KMS-11 (cell line): ENCODE measurements around the gene SLC29A3.

Source experiments
- H2AFZ ChIP-seq: fragments of 200-600 bp; sonication (generic); 2 replicates; pipeline ENCODE4 v1.6.1; 2016; ENCODE audit warnings: antibody characterized with exemption, mixed run types, low read depth
- H3K27ac ChIP-seq: fragments of 200-600 bp; sonication (generic); 2 replicates; pipeline ENCODE4 v1.6.1; 2016; ENCODE audit warnings: mild to moderate bottlenecking, mixed run types
- H3K27me3 ChIP-seq: fragments of 200-600 bp; sonication (generic); 2 replicates; pipeline ENCODE4 v1.6.1; 2017; ENCODE audit warnings: mild to moderate bottlenecking, low read depth, mixed run types, moderate library complexity; ENCODE audit not compliant: insufficient read depth
- H3K36me3 ChIP-seq: fragments of 200-600 bp; sonication (generic); 2 replicates; pipeline ENCODE4 v1.6.1; 2017; ENCODE audit warnings: mild to moderate bottlenecking, mixed run types; ENCODE audit not compliant: insufficient read depth
- H3K4me1 ChIP-seq: fragments of 200-600 bp; sonication (generic); 2 replicates; pipeline ENCODE4 v1.6.1; 2016; ENCODE audit warnings: mild to moderate bottlenecking, low read depth, mixed run types; ENCODE audit not compliant: poor library complexity, severe bottlenecking
- H3K4me2 ChIP-seq: fragments of 200-600 bp; sonication (generic); 2 replicates; pipeline ENCODE4 v1.7.0; 2016; ENCODE audit warnings: mild to moderate bottlenecking, mixed run types
- H3K4me3 ChIP-seq: fragments of 200-600 bp; sonication (generic); IDR thresholded peaks from 2 replicates; pipeline ENCODE4 v1.6.1; 2017; ENCODE audit warnings: low read depth, low read length, mixed read lengths; ENCODE audit not compliant: insufficient read depth
- H3K79me2 ChIP-seq: fragments of 200-600 bp; sonication (generic); 2 replicates; pipeline ENCODE4 v1.6.1; 2016; ENCODE audit warnings: low read depth, mixed run types; ENCODE audit not compliant: insufficient read depth
- H3K9ac ChIP-seq: fragments of 200-600 bp; sonication (generic); 2 replicates; pipeline ENCODE4 v1.6.1; 2016; ENCODE audit warnings: mild to moderate bottlenecking, mixed run types
- H4K20me1 ChIP-seq: fragments of 200-600 bp; sonication (generic); 2 replicates; pipeline ENCODE4 v1.6.1; 2016; ENCODE audit warnings: mild to moderate bottlenecking, mixed run types; ENCODE audit not compliant: insufficient read depth
- TF ChIP-seq, protein P1 (sequence below): fragments of 200-600 bp; sonication (generic); conservative IDR thresholded peaks from 2 replicates; pipeline ENCODE4 v1.6.1; 2017; ENCODE audit warnings: low read depth, mild to moderate bottlenecking, antibody characterized with exemption, low read length, moderate library complexity, mixed read lengths

The SLC29A3 gene

DNA sequence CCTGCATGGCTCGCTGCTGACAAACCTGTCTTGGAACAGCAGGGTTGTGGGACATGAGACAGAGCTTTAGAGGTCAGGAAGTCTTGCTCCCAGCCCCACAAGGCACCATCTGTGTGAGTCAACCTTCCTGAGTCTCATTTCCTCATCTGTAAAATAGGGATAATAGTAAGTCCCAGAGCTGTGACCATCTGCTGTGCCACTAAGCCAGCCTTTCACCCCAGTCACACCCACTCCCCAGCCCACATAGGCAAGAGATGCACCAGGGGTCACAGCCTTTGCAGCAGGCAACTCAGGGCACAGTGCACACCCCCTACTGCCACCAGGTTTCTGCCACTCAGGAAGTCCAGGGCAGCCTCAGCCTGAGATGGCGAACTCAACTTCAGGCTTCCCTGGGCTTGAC, 48.2 kb downstream of the SLC29A3 start:
- TF ChIP-seq, protein P1, sequence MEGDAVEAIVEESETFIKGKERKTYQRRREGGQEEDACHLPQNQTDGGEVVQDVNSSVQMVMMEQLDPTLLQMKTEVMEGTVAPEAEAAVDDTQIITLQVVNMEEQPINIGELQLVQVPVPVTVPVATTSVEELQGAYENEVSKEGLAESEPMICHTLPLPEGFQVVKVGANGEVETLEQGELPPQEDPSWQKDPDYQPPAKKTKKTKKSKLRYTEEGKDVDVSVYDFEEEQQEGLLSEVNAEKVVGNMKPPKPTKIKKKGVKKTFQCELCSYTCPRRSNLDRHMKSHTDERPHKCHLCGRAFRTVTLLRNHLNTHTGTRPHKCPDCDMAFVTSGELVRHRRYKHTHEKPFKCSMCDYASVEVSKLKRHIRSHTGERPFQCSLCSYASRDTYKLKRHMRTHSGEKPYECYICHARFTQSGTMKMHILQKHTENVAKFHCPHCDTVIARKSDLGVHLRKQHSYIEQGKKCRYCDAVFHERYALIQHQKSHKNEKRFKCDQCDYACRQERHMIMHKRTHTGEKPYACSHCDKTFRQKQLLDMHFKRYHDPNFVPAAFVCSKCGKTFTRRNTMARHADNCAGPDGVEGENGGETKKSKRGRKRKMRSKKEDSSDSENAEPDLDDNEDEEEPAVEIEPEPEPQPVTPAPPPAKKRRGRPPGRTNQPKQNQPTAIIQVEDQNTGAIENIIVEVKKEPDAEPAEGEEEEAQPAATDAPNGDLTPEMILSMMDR: no peak
- H2AFZ ChIP-seq: no peak overlapping the region
- no peak overlapping the region for H3K4me3 ChIP-seq
- H3K79me2 ChIP-seq: no peaks in the 10 kb centered on the region
- H3K9ac ChIP-seq: no peak overlapping the region
- no peaks in the 10 kb centered on the region for H3K4me1 ChIP-seq
- H3K27ac ChIP-seq: no peak overlapping the region
- no peaks in the 10 kb centered on the region for H3K36me3 ChIP-seq
- no peak overlapping the region for H3K4me2 ChIP-seq
- no peaks in the 10 kb centered on the region for H4K20me1 ChIP-seq
- no peaks in the 10 kb centered on the region for H3K27me3 ChIP-seq

DNA sequence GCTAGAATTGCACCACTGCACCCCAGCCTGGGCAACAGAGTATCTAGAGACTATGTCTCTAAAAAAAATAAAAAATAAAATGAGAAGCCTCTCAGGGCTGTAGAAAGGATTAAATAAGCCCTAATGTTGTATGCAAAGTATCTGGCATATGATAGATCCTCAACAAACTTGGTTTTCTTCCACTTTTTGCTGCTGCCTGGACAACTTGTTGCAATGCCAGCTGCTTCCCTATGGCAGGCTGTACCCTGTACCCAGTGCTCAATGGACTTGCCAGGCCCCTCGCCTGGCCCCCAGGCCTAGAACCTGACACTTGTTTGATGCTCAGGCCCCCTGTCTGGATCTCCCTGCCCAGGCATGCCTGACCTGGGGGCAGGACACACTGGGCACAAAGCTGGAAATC, 49.1 kb downstream of the SLC29A3 start:
- Histone ChIP-seq H3K79me2 (no peaks in the 10 kb centered on the region), H3K4me2 (no peak overlapping the region), H3K4me1 (no peaks in the 10 kb centered on the region), H3K36me3 (no peaks in the 10 kb centered on the region), H3K9ac (no peak overlapping the region), H3K4me3 (no peak overlapping the region), H3K27ac (no peak overlapping the region), H3K27me3 (no peaks in the 10 kb centered on the region), H2AFZ (no peak overlapping the region), H4K20me1 (no peaks in the 10 kb centered on the region)
- TF ChIP-seq, protein P1: no peak

DNA sequence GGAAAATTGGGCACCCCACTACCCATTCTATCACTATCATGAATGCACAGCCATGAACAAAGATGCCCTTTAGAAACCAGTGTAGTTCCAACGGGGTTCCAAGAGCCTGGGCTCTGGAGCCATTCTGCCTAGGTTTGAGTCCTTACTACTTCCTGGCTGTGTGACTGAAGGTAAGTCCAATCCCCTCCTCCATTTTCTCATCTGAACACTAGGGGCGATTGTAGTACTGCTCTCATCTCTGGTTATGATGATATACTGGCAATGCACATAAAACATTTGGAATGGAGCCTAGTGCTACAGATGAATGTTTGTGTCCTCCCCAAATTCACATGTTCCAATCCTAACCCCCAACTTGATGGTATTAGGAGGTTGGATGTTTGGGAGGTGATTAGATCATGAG, 49.6 kb downstream of the SLC29A3 start:
- H3K27ac ChIP-seq: no peak overlapping the region
- H3K36me3 ChIP-seq: no peaks in the 10 kb centered on the region
- TF ChIP-seq, protein P1: peak; percentile 22; the same call in 1 of the 2 replicates

DNA sequence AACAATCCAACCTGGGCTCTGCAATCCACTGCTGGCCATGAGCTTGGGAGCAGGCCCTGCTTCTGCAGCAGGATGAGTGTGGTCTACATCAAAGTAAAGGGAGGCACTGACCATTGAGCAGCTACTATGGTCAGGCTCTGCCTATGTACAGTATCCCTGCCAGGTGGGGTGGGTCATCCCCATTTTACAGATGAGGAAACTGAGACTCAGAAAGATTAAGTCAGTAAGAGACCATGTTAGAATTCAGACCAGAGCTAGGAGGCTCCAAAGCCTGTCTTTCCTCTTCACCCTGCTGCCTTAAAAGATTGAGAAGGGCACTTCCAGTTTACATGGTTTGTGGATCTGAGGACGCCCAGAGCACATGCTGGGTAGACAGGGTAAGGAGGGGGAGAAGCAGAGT, 50.5 kb downstream of the SLC29A3 start:
- Histone ChIP-seq H3K4me2 (no peak overlapping the region), H3K27ac (no peak overlapping the region), H3K36me3 (no peaks in the 10 kb centered on the region), H3K4me3 (no peak overlapping the region), H3K27me3 (no peaks in the 10 kb centered on the region), H2AFZ (no peak overlapping the region), H4K20me1 (no peaks in the 10 kb centered on the region), H3K9ac (no peak overlapping the region), H3K79me2 (no peaks in the 10 kb centered on the region), H3K4me1 (no peaks in the 10 kb centered on the region)
- TF ChIP-seq, protein P1: no peak

More for the DNA sequence above, 49.6 kb downstream of the SLC29A3 start:
- Histone ChIP-seq H3K27me3 (no peaks in the 10 kb centered on the region), H2AFZ (no peak overlapping the region), H3K4me1 (no peaks in the 10 kb centered on the region), H3K9ac (no peak overlapping the region), H3K4me2 (no peak overlapping the region), H3K79me2 (no peaks in the 10 kb centered on the region), H4K20me1 (no peaks in the 10 kb centered on the region), H3K4me3 (no peak overlapping the region)

DNA sequence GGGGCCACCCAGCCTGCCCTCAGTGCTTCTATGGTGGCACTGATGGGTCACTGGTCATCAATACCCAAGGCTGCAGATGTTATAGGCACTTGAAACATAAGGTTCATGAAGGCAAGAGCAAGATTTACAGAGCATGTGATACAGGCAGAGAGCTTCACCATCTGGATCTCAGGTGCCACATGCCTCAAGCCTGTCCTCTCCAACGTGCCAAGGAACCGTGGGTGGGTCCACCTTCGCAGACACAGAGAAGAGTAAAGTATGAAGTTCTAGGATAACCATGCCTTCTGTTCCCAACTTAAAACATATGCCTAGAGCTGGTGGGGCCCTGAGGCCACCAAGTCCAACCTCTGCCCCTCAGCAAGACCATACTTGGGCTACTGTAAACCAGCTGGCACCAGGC, 51.0 kb downstream of the SLC29A3 start:
- Histone ChIP-seq H3K79me2 (no peaks in the 10 kb centered on the region), H3K4me2 (no peak overlapping the region), H2AFZ (no peak overlapping the region), H3K4me3 (no peak overlapping the region), H3K9ac (no peak overlapping the region), H3K4me1 (no peaks in the 10 kb centered on the region), H3K36me3 (no peaks in the 10 kb centered on the region), H3K27me3 (no peaks in the 10 kb centered on the region), H3K27ac (no peak overlapping the region), H4K20me1 (no peaks in the 10 kb centered on the region)
- TF ChIP-seq, protein P1: no peak
